Mesothelial cell of epicardium (in vitro differentiated cells): ENCODE data around the gene MICAL2. TPM values are rescaled to one million over a fixed set of nuclear protein-coding genes. Genes with fewer than 3 reads are reported as not detected.

Experiments
- DNase-seq, 2 experiments: peaks; one replicate each; pipeline ENCODE4 v3.0.0; 2021; ENCODE audit warnings: low spot score in 2 of 2; ENCODE audit not compliant: unreplicated experiment in 2 of 2
- H3K27ac Mint-ChIP-seq: 2 replicates; pipeline ENCODE4 v1.8.0; 2021; ENCODE audit warnings: mixed read lengths
- H3K27me3 Mint-ChIP-seq: 2 replicates; pipeline ENCODE4 v1.8.0; 2021; ENCODE audit warnings: low read depth, mixed read lengths
- H3K36me3 Mint-ChIP-seq: 2 replicates; pipeline ENCODE4 v1.8.0; 2021; ENCODE audit warnings: mixed read lengths
- H3K4me1 Mint-ChIP-seq: 2 replicates; pipeline ENCODE4 v1.8.0; 2021; ENCODE audit warnings: mixed read lengths
- H3K4me3 Mint-ChIP-seq: 2 replicates; pipeline ENCODE4 v1.8.0; 2021; ENCODE audit warnings: mild to moderate bottlenecking, moderate library complexity, mixed read lengths
- H3K9me3 Mint-ChIP-seq: 2 replicates; pipeline ENCODE4 v1.8.0; 2021; ENCODE audit warnings: mixed read lengths
- total RNA-seq: library from RNA; stranded (reverse); gene quantifications from 3 replicates; pipeline ENCODE4 v1.2.1, GENCODE V29; 2021
- TF ChIP-seq, protein P1 (sequence below): fragments of 200-600 bp; sonication (generic); IDR thresholded peaks from one replicate; pipeline ENCODE4 v1.5.0; 2021; ENCODE audit warnings: antibody characterized with exemption; ENCODE audit not compliant: unreplicated experiment

MICAL2 gene
- total RNA-seq, 1 donor from 2014 or later, result 15.0 TPM

GRCh38 chr11:12159351-12160099 lies 49.1 kb downstream of the MICAL2 start:
- peaks cover 42% of the 10 kb centered on the region for H3K4me1 Mint-ChIP-seq
- no peak overlapping the region for H3K4me3 Mint-ChIP-seq
- no peaks in the 10 kb centered on the region for H3K36me3 Mint-ChIP-seq
- TF ChIP-seq, protein P1, sequence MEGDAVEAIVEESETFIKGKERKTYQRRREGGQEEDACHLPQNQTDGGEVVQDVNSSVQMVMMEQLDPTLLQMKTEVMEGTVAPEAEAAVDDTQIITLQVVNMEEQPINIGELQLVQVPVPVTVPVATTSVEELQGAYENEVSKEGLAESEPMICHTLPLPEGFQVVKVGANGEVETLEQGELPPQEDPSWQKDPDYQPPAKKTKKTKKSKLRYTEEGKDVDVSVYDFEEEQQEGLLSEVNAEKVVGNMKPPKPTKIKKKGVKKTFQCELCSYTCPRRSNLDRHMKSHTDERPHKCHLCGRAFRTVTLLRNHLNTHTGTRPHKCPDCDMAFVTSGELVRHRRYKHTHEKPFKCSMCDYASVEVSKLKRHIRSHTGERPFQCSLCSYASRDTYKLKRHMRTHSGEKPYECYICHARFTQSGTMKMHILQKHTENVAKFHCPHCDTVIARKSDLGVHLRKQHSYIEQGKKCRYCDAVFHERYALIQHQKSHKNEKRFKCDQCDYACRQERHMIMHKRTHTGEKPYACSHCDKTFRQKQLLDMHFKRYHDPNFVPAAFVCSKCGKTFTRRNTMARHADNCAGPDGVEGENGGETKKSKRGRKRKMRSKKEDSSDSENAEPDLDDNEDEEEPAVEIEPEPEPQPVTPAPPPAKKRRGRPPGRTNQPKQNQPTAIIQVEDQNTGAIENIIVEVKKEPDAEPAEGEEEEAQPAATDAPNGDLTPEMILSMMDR, result no peak
- no peaks in the 10 kb centered on the region for H3K9me3 Mint-ChIP-seq
- H3K27me3 Mint-ChIP-seq, result no peaks in the 10 kb centered on the region
- DNase-seq, result no peak
- H3K27ac Mint-ChIP-seq, result peak overlapping the region; percentile 3

DNA sequence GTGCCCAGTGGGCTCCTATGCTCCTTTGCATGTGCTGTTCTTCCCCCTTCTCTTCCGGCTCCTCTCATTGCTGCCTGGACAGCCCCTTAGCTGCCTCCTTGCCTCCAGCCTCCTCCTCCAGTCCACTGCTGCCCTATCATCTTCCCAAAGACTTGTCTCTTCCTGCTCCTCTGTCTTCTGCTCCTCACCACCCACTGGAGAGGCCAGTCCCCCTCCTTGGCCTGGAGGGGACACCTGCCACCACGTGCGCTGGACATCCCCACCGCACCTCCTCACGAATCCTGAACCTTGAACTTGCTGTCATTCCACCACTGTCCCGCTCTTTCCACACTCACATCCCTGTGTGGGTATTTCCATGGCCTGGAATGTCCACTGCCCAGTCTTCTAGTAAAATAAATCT lies 49.8 kb downstream of the MICAL2 start:
- TF ChIP-seq, protein P1, result no peak
- H3K4me1 Mint-ChIP-seq, result peaks cover 43% of the 10 kb centered on the region
- no peak overlapping the region for H3K4me3 Mint-ChIP-seq
- H3K27ac Mint-ChIP-seq, result no peak overlapping the region
- no peak for DNase-seq
- H3K9me3 Mint-ChIP-seq, result no peaks in the 10 kb centered on the region
- no peaks in the 10 kb centered on the region for H3K27me3 Mint-ChIP-seq
- H3K36me3 Mint-ChIP-seq, result no peaks in the 10 kb centered on the region

GRCh38 chr11:12160680-12161079 lies 50.3 kb downstream of the MICAL2 start:
- TF ChIP-seq, protein P1, result no peak
- H3K4me1 Mint-ChIP-seq, result peaks cover 43% of the 10 kb centered on the region
- DNase-seq, result no peak
- no peaks in the 10 kb centered on the region for H3K27me3 Mint-ChIP-seq
- no peak overlapping the region for H3K27ac Mint-ChIP-seq
- no peaks in the 10 kb centered on the region for H3K36me3 Mint-ChIP-seq
- H3K9me3 Mint-ChIP-seq, result no peaks in the 10 kb centered on the region
- no peak overlapping the region for H3K4me3 Mint-ChIP-seq

DNA sequence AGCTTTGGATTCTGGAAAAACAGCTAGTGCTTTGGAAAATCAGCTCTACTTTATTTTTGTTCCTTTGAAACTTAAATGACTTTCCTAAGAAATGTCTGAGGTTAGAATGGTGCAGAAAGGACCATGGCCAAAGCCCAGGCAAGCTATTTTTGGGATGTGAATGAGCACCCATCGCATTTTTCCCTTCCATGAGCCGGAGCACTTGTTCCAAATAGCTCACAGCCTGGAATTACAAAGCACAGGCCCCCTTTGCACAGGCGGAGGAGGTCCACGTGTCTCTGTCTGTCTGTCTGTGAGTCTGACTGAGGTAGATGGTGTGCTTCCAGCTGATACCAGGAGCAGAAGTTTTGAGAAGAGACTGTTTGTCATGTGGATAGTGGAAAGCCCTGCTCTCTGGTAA lies 50.7 kb downstream of the MICAL2 start:
- H3K9me3 Mint-ChIP-seq, result no peaks in the 10 kb centered on the region
- no peak overlapping the region for H3K27ac Mint-ChIP-seq
- DNase-seq, result no peak
- no peak overlapping the region for H3K4me3 Mint-ChIP-seq
- peaks cover 43% of the 10 kb centered on the region for H3K4me1 Mint-ChIP-seq
- no peaks in the 10 kb centered on the region for H3K36me3 Mint-ChIP-seq
- H3K27me3 Mint-ChIP-seq, result no peaks in the 10 kb centered on the region
- TF ChIP-seq, protein P1, result no peak

- no peaks in the 10 kb centered on the region for H3K9me3 Mint-ChIP-seq
- peaks cover 43% of the 10 kb centered on the region for H3K4me1 Mint-ChIP-seq
- no peaks in the 10 kb centered on the region for H3K36me3 Mint-ChIP-seq
- H3K4me3 Mint-ChIP-seq, result no peak overlapping the region
- H3K27ac Mint-ChIP-seq, result no peak overlapping the region
- no peak for DNase-seq
- H3K27me3 Mint-ChIP-seq, result no peaks in the 10 kb centered on the region
- TF ChIP-seq, protein P1, result no peak
These were observed 51.4 kb downstream of the MICAL2 start for GRCh38 chr11:12161603-12162350.
